Keratinocyte (primary cell): Measurements from ENCODE around the gene TXNDC5. TPM values are rescaled to one million over a fixed set of nuclear protein-coding genes. Genes with fewer than 3 reads are reported as not detected.

Experiments used
- DNase-seq: peaks from one replicate; pipeline ENCODE4 v3.0.0-alpha.2; 2011; ENCODE audit warnings: low read depth, missing footprints, low spot score
- FAIRE-seq: peaks from 2 replicates; lab custom pipeline; 2011; peaks lifted over from hg19 to GRCh38; lab: Jason Lieb, UNC
- H2AFZ ChIP-seq: 2 replicates; pipeline ENCODE4 v1.6.0; 2012; ENCODE audit warnings: low read length, control low read depth, inconsistent platforms; ENCODE audit not compliant: control insufficient read depth
- H3K27ac ChIP-seq: 2 replicates; pipeline ENCODE4 v1.5.1; 2011; ENCODE audit warnings: low read length; ENCODE audit not compliant: control insufficient read depth, insufficient read depth
- H3K27me3 ChIP-seq: 3 replicates; pipeline ENCODE4 v1.6.0; 2011; ENCODE audit warnings: low read length; ENCODE audit not compliant: control insufficient read depth, insufficient read depth; ENCODE audit errors: extremely low read depth
- H3K36me3 ChIP-seq, 2 experiments: 2 replicates in 1 of 2; 3 replicates in 1 of 2; pipeline ENCODE4 v1.5.1; 2011; ENCODE audit warnings: low read length in 2 of 2, mild to moderate bottlenecking in 1 of 2; ENCODE audit not compliant: control insufficient read depth in 2 of 2, insufficient read depth in 2 of 2; ENCODE audit errors: extremely low read depth in 1 of 2
- H3K4me1 ChIP-seq: 3 replicates; pipeline ENCODE4 v1.5.1; 2011; ENCODE audit warnings: low read length; ENCODE audit not compliant: control insufficient read depth, insufficient read depth; ENCODE audit errors: extremely low read depth
- H3K4me2 ChIP-seq: 3 replicates; pipeline ENCODE4 v1.6.0; 2011; ENCODE audit warnings: low read depth, low read length; ENCODE audit not compliant: control insufficient read depth, insufficient read depth; ENCODE audit errors: extremely low read depth
- H3K4me3 ChIP-seq, 3 experiments: fragments of 200-600 bp in 1 of 3; sonication (generic) in 1 of 3; 2 replicates in 2 of 3; 3 replicates in 1 of 3; pipeline ENCODE4 v1.5.1; 2011 to 2016; ENCODE audit warnings: low read length in 3 of 3, mild to moderate bottlenecking in 3 of 3, control low read depth in 2 of 3, inconsistent platforms in 1 of 3, low read depth in 1 of 3, mixed read lengths in 1 of 3, mixed run types in 1 of 3, moderate library complexity in 1 of 3; ENCODE audit not compliant: control insufficient read depth in 2 of 3, insufficient read depth in 2 of 3; ENCODE audit errors: extremely low read depth in 1 of 3
- H3K79me2 ChIP-seq: 2 replicates; pipeline ENCODE4 v1.6.0; 2012; ENCODE audit warnings: low read length; ENCODE audit not compliant: control insufficient read depth, insufficient read depth
- H3K9ac ChIP-seq: 3 replicates; pipeline ENCODE4 v1.6.0; 2011; ENCODE audit warnings: low read length; ENCODE audit not compliant: control insufficient read depth, insufficient read depth; ENCODE audit errors: extremely low read depth
- H3K9me1 ChIP-seq: 3 replicates; pipeline ENCODE4 v1.6.0; 2011; ENCODE audit warnings: low read length; ENCODE audit not compliant: control insufficient read depth, insufficient read depth; ENCODE audit errors: extremely low read depth
- H3K9me3 ChIP-seq: 2 replicates; pipeline ENCODE4 v1.5.1; 2012; ENCODE audit warnings: low read depth, low read length; ENCODE audit not compliant: control insufficient read depth
- H4K20me1 ChIP-seq: 3 replicates; pipeline ENCODE4 v1.6.0; 2011; ENCODE audit warnings: low read length; ENCODE audit not compliant: control insufficient read depth, insufficient read depth; ENCODE audit errors: extremely low read depth
- CTCF ChIP-seq, 3 experiments: IDR thresholded peaks in 1 of 3; conservative IDR thresholded peaks in 1 of 3; optimal IDR thresholded peaks in 1 of 3; 2 replicates in 2 of 3; 3 replicates in 1 of 3; pipeline versions ENCODE3 to v1.5.1; 2011; ENCODE audit warnings: low read length in 3 of 3, mild to moderate bottlenecking in 3 of 3, moderate library complexity in 2 of 3, control low read depth in 1 of 3, inconsistent platforms in 1 of 3; ENCODE audit not compliant: insufficient read depth in 2 of 3; ENCODE audit errors: extremely low read depth in 1 of 3
- EZH2 ChIP-seq: IDR thresholded peaks from one replicate; pipeline ENCODE4 v1.6.1; 2012; ENCODE audit warnings: inconsistent platforms, mild to moderate bottlenecking, low read length, moderate library complexity
- dilution Hi-C: fragments of 300-500 bp; cut with MboI; formaldehyde crosslinking; loops from one replicate; pipeline ENCODE4 v1.7.0; 2020; ENCODE audit warnings: low sequenced_read_pairs; ENCODE audit not compliant: extremely low pct_ligation_motif_present
- polyA plus RNA-seq, 5 experiments: library from polyadenylated mRNA; depleted of rRNA in 3 of 5; stranded (reverse) in 3 of 5; stranded (forward) in 1 of 5; unstranded in 1 of 5; fragments of >200 nt; gene quantifications; 1 replicate in 1 of 5; 2 replicates in 3 of 5; 3 replicates in 1 of 5; pipeline versions ENCODE4 v1.2.1 to v1.2.3, GENCODE V29; 2011 to 2012; ENCODE audit warnings: missing spikeins in 2 of 5, low read depth in 1 of 5, low replicate concordance in 1 of 5

The TXNDC5 gene
- polyA plus RNA-seq, 1 donor (not counting 4 experiments of a cell fraction or from before 2014, with no cell fraction given) = 112 TPM

GRCh38 chr6:7879980-7880717 is 30.4 kb downstream of the TXNDC5 start:
- FAIRE-seq = no peak
- peaks cover 21 to 35% of the 10 kb centered on the region in 2 experiments for H3K36me3 ChIP-seq
- no peak overlapping the region for H3K27ac ChIP-seq
- no peaks in the 10 kb centered on the region for H3K9me1 ChIP-seq
- no peak overlapping the region for H3K9ac ChIP-seq
- DNase-seq = no peak
- no peak overlapping the region for H3K4me3 ChIP-seq
- H3K4me1 ChIP-seq = peaks cover 8% of the 10 kb centered on the region
- dilution Hi-C loops = no loop called here
- no peaks in the 10 kb centered on the region for H4K20me1 ChIP-seq
- no peaks in the 10 kb centered on the region for H3K9me3 ChIP-seq
- no peak overlapping the region for H3K4me2 ChIP-seq
- H3K27me3 ChIP-seq = no peaks in the 10 kb centered on the region
- no peaks in the 10 kb centered on the region for H3K79me2 ChIP-seq
- no peak for TF ChIP-seq CTCF (optimal IDR thresholded peaks at IDR 0.05 in 1 of 3, IDR thresholded peaks at IDR 0.05 in 1 of 3, conservative IDR thresholded peaks at IDR 0.05 in 1 of 3; ENCODE audit: extremely low read depth in 1 of 3, insufficient read depth in 2 of 3, low read length in 3 of 3)
- no peak overlapping the region for H2AFZ ChIP-seq

DNA sequence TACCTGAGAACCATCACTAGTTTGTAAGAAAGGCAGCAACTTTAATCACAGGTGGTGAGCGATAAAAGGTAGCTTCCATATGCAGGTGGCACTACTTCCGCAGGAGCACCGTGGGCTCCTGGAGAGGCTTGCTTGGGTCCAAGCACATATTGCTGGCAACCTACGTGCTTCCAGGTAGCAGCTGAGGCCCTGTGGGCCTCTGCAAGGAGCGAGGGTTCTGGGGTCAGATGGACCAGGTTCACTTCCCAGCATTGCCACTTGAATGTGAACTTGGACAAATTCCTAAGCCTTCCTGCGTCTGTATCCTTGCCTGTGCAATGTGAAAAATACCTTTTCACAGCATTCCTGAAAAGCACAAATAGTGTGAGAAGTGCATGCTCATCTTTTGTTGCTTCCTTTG is 31.0 kb downstream of the TXNDC5 start:
- Histone ChIP-seq H2AFZ (no peak overlapping the region), H3K9me1 (no peaks in the 10 kb centered on the region), H3K27me3 (no peaks in the 10 kb centered on the region), H3K9ac (no peak overlapping the region), H3K4me3 (no peak overlapping the region), H3K27ac (no peak overlapping the region), H3K4me2 (no peak overlapping the region), H4K20me1 (no peaks in the 10 kb centered on the region), H3K9me3 (no peaks in the 10 kb centered on the region), H3K79me2 (no peaks in the 10 kb centered on the region), H3K36me3 (peaks cover 21 to 32% of the 10 kb centered on the region in 2 experiments), H3K4me1 (peaks cover 8% of the 10 kb centered on the region)
- dilution Hi-C loops = no loop called here
- TF ChIP-seq EZH2 (no peak), CTCF (optimal IDR thresholded peaks at IDR 0.05 in 1 of 3, IDR thresholded peaks at IDR 0.05 in 1 of 3, conservative IDR thresholded peaks at IDR 0.05 in 1 of 3; ENCODE audit: extremely low read depth in 1 of 3, insufficient read depth in 2 of 3, low read length in 3 of 3) (no peak)
- no peak for FAIRE-seq
- DNase-seq = no peak
